ENCODE results near the gene RAB22A.

RAB22A gene

DNA sequence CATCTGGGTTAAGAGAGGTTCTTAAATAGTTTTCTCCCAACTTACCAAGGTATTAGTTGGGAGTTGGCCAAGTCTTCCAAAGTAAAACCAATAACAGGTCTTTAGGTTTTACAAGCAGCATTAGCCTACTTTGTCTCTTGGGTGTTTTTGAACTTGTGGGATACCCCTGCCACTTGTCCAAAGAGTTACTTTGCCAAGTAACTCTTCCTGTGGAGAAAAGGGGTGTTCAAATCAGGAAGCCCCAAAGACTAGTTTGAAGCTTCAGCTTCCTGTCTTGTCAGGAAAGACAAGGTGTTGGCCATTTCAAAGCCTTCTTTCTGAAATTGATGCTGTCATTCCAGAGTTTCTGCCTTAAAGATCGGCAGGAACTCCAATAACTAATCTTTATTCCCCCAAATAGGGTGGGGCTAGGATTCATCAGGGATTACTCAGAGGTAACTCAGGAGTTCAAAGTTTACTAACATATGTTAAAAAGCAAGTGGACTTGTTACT is 822 bp downstream of the RAB22A start:
- Histone ChIP-seq H3K23ac (ENCODE audit: low read length) (peak overlapping the region; percentile 56), H3K79me1 (ENCODE audit: low read length) (peaks cover 3% of the 10 kb centered on the region), H2BK120ac (ENCODE audit: low read depth, low read length) (no peak overlapping the region), H3K18ac (ENCODE audit: low read length) (peak overlapping the region; percentile 35), H3K79me2 (ENCODE audit: control insufficient read depth, insufficient read depth, low read length) (peaks cover 3% of the 10 kb centered on the region), H3K9ac (ENCODE audit: low read length) (peak overlapping the region; percentile 92), H2AK5ac (ENCODE audit: low read length) (no peak overlapping the region), H2BK5ac (ENCODE audit: low read length) (no peak overlapping the region), H4K5ac (ENCODE audit: low read length) (no peak overlapping the region), H3K4me3 (ENCODE audit: low read length) (peak overlapping the region; percentile 92), H3K27ac (ENCODE audit: low read depth, low read length) (no peak overlapping the region), H3K4ac (ENCODE audit: low read depth, low read length) (no peak overlapping the region), H3K27me3 (ENCODE audit: insufficient read depth, low read length, poor library complexity) (no peaks in the 10 kb centered on the region), H3K56ac (ENCODE audit: low read length) (peak overlapping the region; percentile 95), H3K4me2 (ENCODE audit: low read length) (peak overlapping the region; percentile 75), H3K36me3 (ENCODE audit: control insufficient read depth, insufficient read depth, low read length) (no peaks in the 10 kb centered on the region), H4K8ac (ENCODE audit: low read depth, low read length) (no peak overlapping the region), H3K4me1 (ENCODE audit: control insufficient read depth, low read depth, low read length) (peaks cover 3% of the 10 kb centered on the region), H2BK15ac (replicated peaks; ENCODE audit: low read depth) (no peak overlapping the region)
- no CpG with 5 or more reads among the region's 1 CpG for WGBS (ENCODE audit: extremely low coverage, insufficient coverage, low lambda C conversion rate)
- no peak for DNase-seq

DNA sequence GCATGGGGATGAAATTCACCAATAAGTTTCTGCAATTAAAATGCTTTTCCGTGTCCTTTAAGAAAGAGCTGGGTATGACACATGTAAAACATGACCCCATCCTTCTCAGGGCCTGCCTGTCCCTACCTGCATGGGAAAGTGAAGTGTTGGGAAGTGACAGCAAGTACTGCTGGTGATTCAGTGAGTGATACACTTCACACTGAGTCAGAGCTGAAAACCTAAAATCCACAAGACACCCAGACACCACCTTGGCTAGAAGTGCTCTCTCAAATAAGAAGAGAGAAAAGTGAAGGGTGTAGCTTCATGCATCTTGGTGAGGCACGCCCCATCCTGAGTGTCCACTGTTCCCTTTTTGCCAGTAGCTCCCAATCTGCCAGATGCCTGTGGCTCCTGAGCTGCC is 3.3 kb downstream of the RAB22A start:
- Histone ChIP-seq H3K9ac (ENCODE audit: low read length) (no peak overlapping the region), H3K79me2 (ENCODE audit: control insufficient read depth, insufficient read depth, low read length) (peaks cover 3% of the 10 kb centered on the region), H3K4ac (ENCODE audit: low read depth, low read length) (no peak overlapping the region), H3K4me1 (ENCODE audit: control insufficient read depth, low read depth, low read length) (peaks cover 3% of the 10 kb centered on the region), H3K27ac (ENCODE audit: low read depth, low read length) (no peak overlapping the region), H2BK15ac (replicated peaks; ENCODE audit: low read depth) (no peak overlapping the region), H3K36me3 (ENCODE audit: control insufficient read depth, insufficient read depth, low read length) (no peaks in the 10 kb centered on the region), H4K5ac (ENCODE audit: low read length) (no peak overlapping the region), H3K79me1 (ENCODE audit: low read length) (peaks cover 5% of the 10 kb centered on the region), H2BK120ac (ENCODE audit: low read depth, low read length) (no peak overlapping the region), H3K23ac (ENCODE audit: low read length) (no peak overlapping the region), H3K56ac (ENCODE audit: low read length) (no peak overlapping the region), H3K4me3 (ENCODE audit: low read length) (no peak overlapping the region), H4K8ac (ENCODE audit: low read depth, low read length) (no peak overlapping the region), H3K18ac (ENCODE audit: low read length) (no peak overlapping the region), H2AK5ac (ENCODE audit: low read length) (no peak overlapping the region), H2BK5ac (ENCODE audit: low read length) (no peak overlapping the region), H3K4me2 (ENCODE audit: low read length) (no peak overlapping the region), H3K27me3 (ENCODE audit: insufficient read depth, low read length, poor library complexity) (no peaks in the 10 kb centered on the region)
- DNase-seq, result no peak
- WGBS (ENCODE audit: extremely low coverage, insufficient coverage, low lambda C conversion rate), result no CpG with 5 or more reads among the region's 2 CpGs

DNA sequence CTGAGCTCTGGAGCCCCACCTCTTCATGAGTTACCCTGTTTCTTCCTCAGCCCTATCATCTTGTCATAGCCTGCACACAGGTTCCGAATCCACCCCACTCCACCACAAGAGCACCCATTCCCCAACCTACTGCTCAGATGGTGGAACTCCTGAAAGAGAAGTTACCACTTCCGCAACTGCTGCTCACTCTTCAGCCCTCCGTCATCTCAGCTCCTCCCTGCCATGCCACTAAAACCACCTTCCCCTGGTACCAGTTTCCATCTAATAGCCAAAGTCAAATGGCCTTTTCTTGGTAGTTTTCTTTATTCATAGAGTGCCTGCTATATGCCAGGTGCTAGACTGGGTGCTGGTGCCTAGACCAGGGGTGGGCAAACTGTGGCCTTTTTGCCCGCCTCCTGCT is 3.9 kb downstream of the RAB22A start:
- Histone ChIP-seq H3K27ac (ENCODE audit: low read depth, low read length) (no peak overlapping the region), H2BK5ac (ENCODE audit: low read length) (no peak overlapping the region), H3K36me3 (ENCODE audit: control insufficient read depth, insufficient read depth, low read length) (no peaks in the 10 kb centered on the region), H2AK5ac (ENCODE audit: low read length) (no peak overlapping the region), H3K4ac (ENCODE audit: low read depth, low read length) (no peak overlapping the region), H3K23ac (ENCODE audit: low read length) (no peak overlapping the region), H3K4me3 (ENCODE audit: low read length) (no peak overlapping the region), H3K18ac (ENCODE audit: low read length) (no peak overlapping the region), H3K4me1 (ENCODE audit: control insufficient read depth, low read depth, low read length) (peaks cover 3% of the 10 kb centered on the region), H3K56ac (ENCODE audit: low read length) (no peak overlapping the region), H2BK120ac (ENCODE audit: low read depth, low read length) (no peak overlapping the region), H3K4me2 (ENCODE audit: low read length) (no peak overlapping the region), H4K5ac (ENCODE audit: low read length) (no peak overlapping the region), H3K79me2 (ENCODE audit: control insufficient read depth, insufficient read depth, low read length) (peaks cover 3% of the 10 kb centered on the region), H4K8ac (ENCODE audit: low read depth, low read length) (no peak overlapping the region), H3K9ac (ENCODE audit: low read length) (no peak overlapping the region), H3K27me3 (ENCODE audit: insufficient read depth, low read length, poor library complexity) (no peaks in the 10 kb centered on the region), H3K79me1 (ENCODE audit: low read length) (peaks cover 5% of the 10 kb centered on the region), H2BK15ac (replicated peaks; ENCODE audit: low read depth) (no peak overlapping the region)
- DNase-seq, result no peak
- WGBS (ENCODE audit: extremely low coverage, insufficient coverage, low lambda C conversion rate), result no CpG with 5 or more reads among the region's 4 CpGs

DNA sequence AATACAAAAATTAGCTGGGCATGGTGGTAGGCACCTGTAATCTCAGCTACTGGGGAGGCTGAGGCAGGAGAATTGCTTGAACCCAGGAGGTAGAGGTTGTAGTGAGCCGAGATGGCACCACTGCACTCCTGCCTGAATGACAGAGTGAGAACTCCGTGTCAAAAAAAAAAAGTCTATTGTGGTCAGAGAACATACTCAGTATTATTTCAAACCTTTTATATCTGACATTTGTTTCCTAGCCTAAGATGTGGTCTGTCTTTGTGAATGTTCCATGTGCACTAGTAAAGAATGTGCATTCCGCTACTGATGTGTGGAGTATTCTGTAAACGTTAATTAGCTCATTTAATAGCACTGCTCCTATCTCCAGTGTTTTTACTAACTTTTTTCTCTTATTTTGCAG is 11.7 kb downstream of the RAB22A start:
- H3K27ac ChIP-seq (ENCODE audit: low read depth, low read length), result no peak overlapping the region
- no peaks in the 10 kb centered on the region for H3K27me3 ChIP-seq (ENCODE audit: insufficient read depth, low read length, poor library complexity)
- H2BK15ac ChIP-seq (replicated peaks; ENCODE audit: low read depth), result no peak overlapping the region
- H3K4me1 ChIP-seq (ENCODE audit: control insufficient read depth, low read depth, low read length), result no peaks in the 10 kb centered on the region
- no peak overlapping the region for H4K5ac ChIP-seq (ENCODE audit: low read length)
- DNase-seq, result no peak
- peaks cover 4% of the 10 kb centered on the region for H3K79me1 ChIP-seq (ENCODE audit: low read length)
- no peak overlapping the region for H3K4ac ChIP-seq (ENCODE audit: low read depth, low read length)
- H3K36me3 ChIP-seq (ENCODE audit: control insufficient read depth, insufficient read depth, low read length), result no peaks in the 10 kb centered on the region
- H3K4me2 ChIP-seq (ENCODE audit: low read length), result no peak overlapping the region
- WGBS (ENCODE audit: extremely low coverage, insufficient coverage, low lambda C conversion rate), result no CpG with 5 or more reads among the region's 4 CpGs
- H2BK5ac ChIP-seq (ENCODE audit: low read length), result no peak overlapping the region
- no peak overlapping the region for H4K8ac ChIP-seq (ENCODE audit: low read depth, low read length)
- H3K79me2 ChIP-seq (ENCODE audit: control insufficient read depth, insufficient read depth, low read length), result peaks cover 3% of the 10 kb centered on the region
- H3K4me3 ChIP-seq (ENCODE audit: low read length), result no peak overlapping the region
- H3K9ac ChIP-seq (ENCODE audit: low read length), result no peak overlapping the region
- H2BK120ac ChIP-seq (ENCODE audit: low read depth, low read length), result no peak overlapping the region
- H3K18ac ChIP-seq (ENCODE audit: low read length), result no peak overlapping the region
- H3K56ac ChIP-seq (ENCODE audit: low read length), result no peak overlapping the region
- H2AK5ac ChIP-seq (ENCODE audit: low read length), result no peak overlapping the region
- no peak overlapping the region for H3K23ac ChIP-seq (ENCODE audit: low read length)

DNA sequence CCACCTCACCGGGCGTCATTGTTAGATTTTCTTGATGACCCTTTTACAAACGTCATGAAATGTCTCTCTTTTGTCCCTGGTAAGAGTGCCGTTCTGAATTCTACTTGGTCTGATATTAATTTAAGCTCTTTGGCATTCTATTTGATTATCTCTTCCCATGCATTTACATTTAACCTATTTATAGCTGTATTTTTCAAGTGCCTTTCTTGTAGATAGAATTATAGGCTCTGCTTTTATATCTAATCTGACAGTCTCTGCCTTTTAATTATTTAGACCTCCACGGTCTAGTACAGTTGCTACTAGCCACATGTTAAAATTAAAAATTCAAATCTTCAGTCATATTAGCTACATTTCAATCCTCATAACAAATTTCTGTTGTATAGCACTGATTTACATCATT is 12.6 kb downstream of the RAB22A start:
- DNase-seq, result no peak
- H2AK5ac ChIP-seq (ENCODE audit: low read length), result no peak overlapping the region
- no peak overlapping the region for H4K5ac ChIP-seq (ENCODE audit: low read length)
- no peak overlapping the region for H4K8ac ChIP-seq (ENCODE audit: low read depth, low read length)
- H2BK15ac ChIP-seq (replicated peaks; ENCODE audit: low read depth), result no peak overlapping the region
- no peak overlapping the region for H3K56ac ChIP-seq (ENCODE audit: low read length)
- H3K79me1 ChIP-seq (ENCODE audit: low read length), result peaks cover 4% of the 10 kb centered on the region
- no peak overlapping the region for H3K4me3 ChIP-seq (ENCODE audit: low read length)
- no peaks in the 10 kb centered on the region for H3K4me1 ChIP-seq (ENCODE audit: control insufficient read depth, low read depth, low read length)
- WGBS (ENCODE audit: extremely low coverage, insufficient coverage, low lambda C conversion rate), result no CpG with 5 or more reads among the region's 5 CpGs
- no peak overlapping the region for H3K9ac ChIP-seq (ENCODE audit: low read length)
- peaks cover 3% of the 10 kb centered on the region for H3K79me2 ChIP-seq (ENCODE audit: control insufficient read depth, insufficient read depth, low read length)
- H3K23ac ChIP-seq (ENCODE audit: low read length), result no peak overlapping the region
- H3K27me3 ChIP-seq (ENCODE audit: insufficient read depth, low read length, poor library complexity), result no peaks in the 10 kb centered on the region
- no peak overlapping the region for H3K27ac ChIP-seq (ENCODE audit: low read depth, low read length)
- H3K4ac ChIP-seq (ENCODE audit: low read depth, low read length), result no peak overlapping the region
- H2BK120ac ChIP-seq (ENCODE audit: low read depth, low read length), result no peak overlapping the region
- no peak overlapping the region for H2BK5ac ChIP-seq (ENCODE audit: low read length)
- H3K36me3 ChIP-seq (ENCODE audit: control insufficient read depth, insufficient read depth, low read length), result no peaks in the 10 kb centered on the region
- H3K4me2 ChIP-seq (ENCODE audit: low read length), result no peak overlapping the region
- no peak overlapping the region for H3K18ac ChIP-seq (ENCODE audit: low read length)

DNA sequence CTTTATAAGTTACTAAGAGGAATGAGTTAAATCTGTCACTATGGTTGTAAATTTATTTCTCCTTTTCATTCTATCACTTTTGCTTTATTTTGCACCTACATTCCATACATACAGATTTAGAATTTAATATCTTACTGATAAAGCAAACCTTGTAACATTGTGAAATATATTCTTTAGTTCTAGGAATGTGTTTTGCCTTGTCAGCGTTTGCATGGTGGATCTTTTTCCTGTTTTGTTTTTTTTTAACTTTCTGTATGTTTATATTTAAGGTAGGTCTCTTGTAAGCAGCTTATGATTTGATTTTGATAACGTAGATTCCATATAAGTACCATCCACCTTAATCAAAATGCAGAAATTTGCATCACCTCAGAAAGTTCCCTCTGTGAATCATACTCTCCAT is 16.4 kb downstream of the RAB22A start:
- H3K9ac ChIP-seq (ENCODE audit: low read length), result no peak overlapping the region
- WGBS (ENCODE audit: extremely low coverage, insufficient coverage, low lambda C conversion rate), result no CpG with 5 or more reads among the region's 2 CpGs
- H2BK120ac ChIP-seq (ENCODE audit: low read depth, low read length), result no peak overlapping the region
- no peak overlapping the region for H3K56ac ChIP-seq (ENCODE audit: low read length)
- no peak for DNase-seq
- no peak overlapping the region for H3K4ac ChIP-seq (ENCODE audit: low read depth, low read length)
- H4K5ac ChIP-seq (ENCODE audit: low read length), result no peak overlapping the region
- no peak overlapping the region for H3K27ac ChIP-seq (ENCODE audit: low read depth, low read length)
- H2BK5ac ChIP-seq (ENCODE audit: low read length), result no peak overlapping the region
- H3K23ac ChIP-seq (ENCODE audit: low read length), result no peak overlapping the region
- no peaks in the 10 kb centered on the region for H3K36me3 ChIP-seq (ENCODE audit: control insufficient read depth, insufficient read depth, low read length)
- no peaks in the 10 kb centered on the region for H3K27me3 ChIP-seq (ENCODE audit: insufficient read depth, low read length, poor library complexity)
- no peak overlapping the region for H3K4me3 ChIP-seq (ENCODE audit: low read length)
- peaks cover 2% of the 10 kb centered on the region for H3K4me1 ChIP-seq (ENCODE audit: control insufficient read depth, low read depth, low read length)
- no peak overlapping the region for H3K18ac ChIP-seq (ENCODE audit: low read length)
- H2BK15ac ChIP-seq (replicated peaks; ENCODE audit: low read depth), result no peak overlapping the region
- H3K4me2 ChIP-seq (ENCODE audit: low read length), result no peak overlapping the region
- no peak overlapping the region for H2AK5ac ChIP-seq (ENCODE audit: low read length)
- no peak overlapping the region for H4K8ac ChIP-seq (ENCODE audit: low read depth, low read length)
- H3K79me1 ChIP-seq (ENCODE audit: low read length), result peaks cover 8% of the 10 kb centered on the region
- H3K79me2 ChIP-seq (ENCODE audit: control insufficient read depth, insufficient read depth, low read length), result peaks cover 4% of the 10 kb centered on the region
